IMR-90 (cell line): ENCODE results near the gene ABL1.
A peak's percentile ranks its signal among the peaks of the same experiment; 100 is the strongest.

ENCODE experiments used
- CEBPB ChIP-seq: IDR thresholded peaks from 2 replicates; pipeline ENCODE4 v1.6.1; 2012; ENCODE audit warnings: low read depth, low read length, improper control_type of control experiment
- CHD1 ChIP-seq: IDR thresholded peaks from 2 replicates; pipeline ENCODE4 v1.6.1; 2012; ENCODE audit warnings: low read depth, low read length, improper control_type of control experiment
- CTCF ChIP-seq: conservative IDR thresholded peaks from 2 replicates; pipeline ENCODE4 v1.5.1; 2012; ENCODE audit warnings: mild to moderate bottlenecking, low read depth, low read length, improper control_type of control experiment
- FOS ChIP-seq: fragments of 150-350 bp; IDR thresholded peaks from 2 replicates; pipeline ENCODE4 v1.6.1; 2016; ENCODE audit warnings: low read depth, low read length
- MAFK ChIP-seq: IDR thresholded peaks from 2 replicates; pipeline ENCODE4 v1.6.1; 2012; ENCODE audit warnings: low read depth, low read length, improper control_type of control experiment
- MAZ ChIP-seq: IDR thresholded peaks from 2 replicates; pipeline ENCODE4 v1.6.1; 2012; ENCODE audit warnings: low read depth, mild to moderate bottlenecking, low read length, improper control_type of control experiment, moderate library complexity, borderline replicate concordance
- MXI1 ChIP-seq: IDR thresholded peaks from 2 replicates; pipeline ENCODE4 v1.6.1; 2012; ENCODE audit warnings: low read depth, mild to moderate bottlenecking, low read length, moderate library complexity, borderline replicate concordance
- NFE2L2 ChIP-seq: fragments of 150-350 bp; IDR thresholded peaks from 2 replicates; pipeline ENCODE4 v1.6.1; 2016; ENCODE audit warnings: low read depth, mild to moderate bottlenecking, low read length
- POLR2A ChIP-seq: IDR thresholded peaks from 2 replicates; pipeline ENCODE4 v1.6.1; 2012; ENCODE audit warnings: mild to moderate bottlenecking, low read depth, low read length
- RCOR1 ChIP-seq: IDR thresholded peaks from 2 replicates; pipeline ENCODE4 v1.6.1; 2012; ENCODE audit warnings: mild to moderate bottlenecking, low read length, improper control_type of control experiment; ENCODE audit not compliant: insufficient replicate concordance
- RFX5 ChIP-seq: IDR thresholded peaks from 2 replicates; pipeline ENCODE4 v1.8.0; 2012; ENCODE audit warnings: low read depth, mild to moderate bottlenecking, low read length, moderate library complexity
- SMC3 ChIP-seq: fragments of 150-350 bp; IDR thresholded peaks from 2 replicates; pipeline ENCODE4 v1.6.1; 2016; ENCODE audit warnings: low read depth, mild to moderate bottlenecking, antibody characterized with exemption, low read length, moderate library complexity

- no peak for TF ChIP-seq CEBPB
- no peak for TF ChIP-seq CTCF
- TF ChIP-seq MAZ: no peak
- no peak for TF ChIP-seq FOS
- no peak for TF ChIP-seq MAFK
- no peak for TF ChIP-seq MXI1
- TF ChIP-seq POLR2A: peak; percentile 89
- no peak for TF ChIP-seq SMC3
- TF ChIP-seq RFX5: no peak
- 0 out of 2 replicates have a peak, but pooled peaks have one; percentile 37 for TF ChIP-seq NFE2L2
- TF ChIP-seq CHD1: no peak
- no peak for TF ChIP-seq RCOR1
These were observed 26.5 kb downstream of the ABL1 start for GRCh38 chr9:130861372-130862180.
